ENCODE measurements around the gene NUDT15. TPM values are rescaled to one million over a fixed set of nuclear protein-coding genes. Genes with fewer than 3 reads are reported as not detected.
"Not testable (repeated sequence)": the region's sequence is repeated elsewhere in the genome, so short reads cannot be mapped to it uniquely, and the experiment has no call there.

Gene NUDT15
- 10 to 100 TPM; 27.1 to 32.2 (median 27.7) TPM for polyA plus RNA-seq (ENCODE audit: insufficient read length in 3 of 3)

- peak; percentile 95 to 97 (median 96) for DNase-seq (ENCODE audit: low read depth in 3 of 3, low spot score in 2 of 3)
Observed at GRCh38 chr13:48037346-48038173, at the start of gene NUDT15. TSS of gene NUDT15 (plus strand) at chr13:48037726. CDS start at chr13:48037747, 21 bp downstream.

GRCh38 chr13:47990427-47990826 is 47.1 kb upstream of the NUDT15 start:
- DNase-seq (ENCODE audit: low read depth in 3 of 3, low spot score in 2 of 3) = no peak

- DNase-seq (ENCODE audit: low read depth in 3 of 3, low spot score in 2 of 3) = no peak
Observed at GRCh38 chr13:47990920-47991466, 46.5 kb upstream of the NUDT15 start.

GRCh38 chr13:47991859-47992258 is 45.7 kb upstream of the NUDT15 start:
- DNase-seq (ENCODE audit: low read depth in 3 of 3, low spot score in 2 of 3) = no peak

- no peak for DNase-seq (ENCODE audit: low read depth in 3 of 3, low spot score in 2 of 3)
Observed at GRCh38 chr13:47997384-47997783, 40.1 kb upstream of the NUDT15 start.

- DNase-seq (ENCODE audit: low read depth in 3 of 3, low spot score in 2 of 3) = no peak
Observed at GRCh38 chr13:47999973-48000372, 37.6 kb upstream of the NUDT15 start.

- DNase-seq (ENCODE audit: low read depth in 3 of 3, low spot score in 2 of 3) = peak in 1 of 3 donors; percentile 1
Observed at GRCh38 chr13:48000559-48001113, 36.9 kb upstream of the NUDT15 start.

DNA sequence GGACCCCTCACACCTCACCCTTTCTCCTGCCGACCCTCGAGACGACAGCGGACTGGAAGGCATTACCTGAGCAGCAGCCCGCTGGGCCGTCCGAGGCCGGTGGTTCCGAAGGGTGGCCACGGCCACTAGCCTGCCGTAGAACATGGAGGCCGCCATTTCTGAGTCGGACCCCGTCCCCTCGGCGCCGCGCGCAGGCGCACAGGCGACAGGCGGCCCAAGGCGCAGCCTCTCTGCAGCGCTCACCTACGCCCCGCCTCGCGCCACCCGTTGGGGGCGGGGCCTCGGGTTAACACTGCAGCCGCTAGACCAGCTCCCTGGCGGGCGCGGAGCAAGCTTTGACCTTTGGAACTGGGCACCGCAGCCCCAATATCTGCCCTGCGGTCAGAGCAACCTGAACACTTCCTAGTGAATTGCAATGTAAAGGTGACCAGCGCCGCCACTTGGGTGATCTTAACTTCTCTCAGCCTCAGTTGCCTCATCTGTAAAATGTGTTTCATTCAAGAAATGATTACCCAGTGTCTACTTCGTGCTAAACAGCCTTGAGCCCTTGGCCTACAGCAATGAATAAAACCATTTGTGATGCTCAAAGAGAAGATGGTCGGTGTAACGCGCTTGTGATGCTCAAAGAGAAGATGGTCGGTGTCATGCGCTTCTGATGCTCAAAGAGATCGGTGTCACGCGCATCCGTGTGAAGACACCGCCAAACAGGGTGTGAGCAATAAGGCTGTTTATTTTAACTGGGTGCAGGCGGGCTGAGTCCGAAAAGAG is 36.2 kb upstream of the NUDT15 start, which contains the start of gene SUCLA2:
SUCLA2 (minus strand) TSS at position 160 of the 768 bp plus-strand sequence; CDS start at position 156, 4 bp downstream.
- DNase-seq (ENCODE audit: low read depth in 3 of 3, low spot score in 2 of 3) = peak; percentile 77 to 88 (median 81)

DNA sequence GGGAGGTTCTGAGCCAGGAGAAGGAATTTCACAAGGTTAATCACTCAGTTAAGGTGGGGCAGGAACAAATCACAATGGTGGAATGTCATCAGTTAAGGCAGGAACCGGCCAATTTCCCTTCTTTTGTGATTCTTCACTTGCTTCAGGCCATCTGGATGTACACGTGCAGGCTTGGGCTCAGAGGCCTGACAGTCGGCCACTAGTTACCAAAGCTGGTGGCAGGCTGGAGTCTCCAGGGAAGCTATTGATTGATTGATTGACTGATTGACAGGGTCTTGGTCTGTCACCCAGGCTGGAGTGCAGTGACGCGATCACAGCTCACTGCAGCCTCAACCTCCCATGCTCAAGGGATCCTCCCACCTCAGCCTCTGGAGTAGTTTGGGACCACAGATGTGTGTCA is 35.5 kb upstream of the NUDT15 start:
- not testable (repeated sequence) for DNase-seq (ENCODE audit: low read depth in 3 of 3, low spot score in 2 of 3)

GRCh38 chr13:48004201-48004600 is 33.3 kb upstream of the NUDT15 start:
- DNase-seq (ENCODE audit: low read depth in 3 of 3, low spot score in 2 of 3) = no peak

DNA sequence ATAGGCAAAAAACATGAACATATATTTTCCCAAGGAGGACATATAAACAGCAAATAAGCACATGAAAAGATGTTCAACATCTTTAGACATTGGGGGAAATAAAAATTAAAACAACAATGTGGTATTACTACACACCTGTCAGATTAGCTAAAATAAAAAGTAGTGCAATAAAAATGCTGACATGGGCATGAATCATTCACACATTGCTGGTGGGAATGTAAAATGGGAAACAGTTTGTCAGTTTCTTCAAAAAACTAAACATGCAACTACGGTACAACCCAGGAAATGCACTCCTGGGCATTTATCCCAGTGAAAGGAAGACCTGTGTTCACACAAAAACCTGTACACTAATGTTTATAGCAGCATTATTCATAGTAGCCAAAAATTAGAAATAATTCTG is 31.1 kb upstream of the NUDT15 start:
- no peak for DNase-seq (ENCODE audit: low read depth in 3 of 3, low spot score in 2 of 3)

DNA sequence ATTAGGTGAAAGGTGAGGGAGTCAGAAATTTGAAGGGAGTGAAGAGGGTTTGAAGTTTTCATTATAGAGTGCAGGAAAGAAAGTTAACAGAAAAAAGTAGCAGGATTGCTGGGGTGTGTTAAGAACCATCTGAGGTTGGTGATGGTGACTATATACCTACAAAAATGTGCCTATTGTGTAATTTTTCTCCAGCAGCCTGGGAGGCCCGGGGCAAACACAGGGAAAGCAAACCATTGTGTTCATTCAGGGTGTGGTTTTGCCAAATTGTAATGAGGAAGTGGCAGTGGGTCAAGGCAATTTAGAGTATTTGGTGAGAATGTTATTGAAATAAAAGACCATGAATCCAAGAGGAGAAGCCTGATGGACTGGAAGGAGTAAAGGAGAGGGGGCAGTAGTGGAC is 28.2 kb upstream of the NUDT15 start:
- no peak for DNase-seq (ENCODE audit: low read depth in 3 of 3, low spot score in 2 of 3)

GRCh38 chr13:48010698-48011097 is 26.8 kb upstream of the NUDT15 start:
- no peak for DNase-seq (ENCODE audit: low read depth in 3 of 3, low spot score in 2 of 3)

DNA sequence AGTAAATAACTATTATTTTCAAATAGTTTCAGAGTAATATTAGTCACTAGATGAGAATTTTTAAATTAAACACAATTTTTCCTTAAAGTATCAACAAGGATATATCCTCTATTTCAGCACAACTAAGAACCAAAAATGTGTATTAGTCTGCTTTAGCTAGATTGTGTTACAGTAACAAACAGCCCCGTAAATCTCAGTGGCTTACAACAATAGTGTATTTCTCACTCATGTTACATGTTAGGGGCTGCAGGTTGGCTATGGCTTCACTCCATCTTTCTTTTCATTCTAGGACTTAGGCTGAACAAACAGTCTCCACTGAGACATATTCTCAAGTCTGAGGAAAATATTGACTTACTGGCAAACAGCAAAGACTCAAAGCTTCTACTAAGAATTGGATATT is 24.9 kb upstream of the NUDT15 start:
- no peak for DNase-seq (ENCODE audit: low read depth in 3 of 3, low spot score in 2 of 3)

- DNase-seq (ENCODE audit: low read depth in 3 of 3, low spot score in 2 of 3) = no peak
Observed at GRCh38 chr13:48014359-48014758, 23.2 kb upstream of the NUDT15 start.

DNA sequence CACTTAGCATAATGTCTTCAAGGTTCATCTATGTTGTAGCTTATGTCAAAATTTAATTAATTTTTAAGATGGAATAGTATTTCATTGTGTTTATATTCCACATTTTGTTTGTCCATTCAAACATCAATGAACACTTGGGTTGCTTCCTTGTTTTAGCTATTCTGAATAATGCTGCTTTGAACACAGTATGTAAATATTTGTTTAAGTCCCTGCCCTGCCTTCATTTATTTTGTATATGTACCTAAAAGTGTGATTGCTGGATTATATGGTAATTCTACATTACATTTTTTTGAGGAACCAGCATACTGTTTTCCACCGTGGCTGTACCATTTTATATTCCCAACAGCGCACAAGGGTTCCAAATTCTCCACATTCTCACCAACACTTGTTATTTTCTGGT is 18.9 kb upstream of the NUDT15 start:
- no peak for DNase-seq (ENCODE audit: low read depth in 3 of 3, low spot score in 2 of 3)

GRCh38 chr13:48019796-48020195 is 17.7 kb upstream of the NUDT15 start:
- DNase-seq (ENCODE audit: low read depth in 3 of 3, low spot score in 2 of 3) = no peak

DNA sequence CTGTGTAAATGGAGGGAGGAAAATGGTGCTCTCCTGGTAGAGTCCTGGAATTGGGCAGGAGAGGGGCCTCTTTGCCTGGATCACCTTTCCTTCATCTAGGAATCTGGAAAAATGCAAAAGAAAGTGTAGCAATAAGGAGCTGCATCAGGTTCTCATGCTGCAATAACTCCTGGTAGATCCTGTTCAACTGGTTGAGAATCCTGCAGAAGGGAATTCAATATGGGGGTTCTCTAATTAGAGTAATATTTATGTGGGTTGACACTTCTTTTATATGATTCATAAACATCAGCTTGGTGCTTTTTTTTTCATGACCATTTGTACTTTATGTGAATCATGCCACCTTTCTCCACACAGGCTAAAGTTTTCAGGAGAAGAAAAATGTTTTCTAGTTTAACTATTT is 9.5 kb upstream of the NUDT15 start:
- no peak for DNase-seq (ENCODE audit: low read depth in 3 of 3, low spot score in 2 of 3)

DNA sequence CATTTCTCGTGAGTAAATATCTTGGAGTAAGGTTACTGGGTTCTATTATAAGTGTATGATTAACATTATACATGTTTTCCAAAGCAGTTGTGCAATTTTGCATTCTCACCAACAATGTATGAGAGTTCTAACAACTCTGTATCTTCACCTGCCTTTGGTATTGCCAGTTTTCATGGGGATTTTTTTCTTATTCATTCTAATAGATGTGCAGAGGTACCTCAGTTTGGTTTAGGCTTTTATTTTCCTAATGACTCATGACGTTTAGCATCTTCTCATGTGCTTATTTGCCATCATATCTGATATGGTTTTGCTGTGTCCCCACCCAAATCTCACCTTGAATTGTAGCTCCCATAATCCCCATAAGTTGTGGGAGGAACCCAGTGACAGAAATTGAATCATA is 7.7 kb upstream of the NUDT15 start:
- DNase-seq (ENCODE audit: low read depth in 3 of 3, low spot score in 2 of 3) = no peak

DNA sequence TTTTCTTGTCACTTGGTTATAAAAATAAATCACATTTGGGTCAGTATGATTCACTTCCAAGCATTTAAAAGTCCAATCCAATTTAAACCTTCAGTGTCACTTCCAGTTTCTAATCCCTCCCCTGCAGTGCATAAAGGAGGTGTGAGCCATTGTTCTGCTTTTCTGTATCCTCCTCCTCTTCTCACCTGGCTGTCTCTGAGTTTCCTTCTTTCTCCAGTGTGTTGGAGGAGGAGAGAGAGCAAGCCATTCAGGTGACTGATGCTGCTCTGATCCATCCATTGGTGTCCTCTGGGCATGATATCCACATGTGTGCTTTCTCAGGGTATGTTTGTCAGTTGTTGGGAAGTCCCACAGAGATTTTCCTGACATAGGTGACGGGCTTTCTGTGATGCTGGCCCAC is 1.2 kb downstream of the NUDT15 start:
- DNase-seq (ENCODE audit: low read depth in 3 of 3, low spot score in 2 of 3) = no peak

GRCh38 chr13:48040049-48040448 is 2.5 kb downstream of the NUDT15 start:
- DNase-seq (ENCODE audit: low read depth in 3 of 3, low spot score in 2 of 3) = no peak
